ENCODE data around the gene RBM23.
"Not testable (repeated sequence)": the region's sequence is repeated elsewhere in the genome, so short reads cannot be mapped to it uniquely, and the experiment has no call there.

The RBM23 gene
- total RNA-seq: 128 to 137 reads per million in 2 experiments

- DNase-seq (ENCODE audit: low read depth): peak; percentile 100
Measured at GRCh38 chr14:22918804-22919600, at the start of gene RBM23. TSS of gene RBM23 (minus strand) at chr14:22919149.

DNA sequence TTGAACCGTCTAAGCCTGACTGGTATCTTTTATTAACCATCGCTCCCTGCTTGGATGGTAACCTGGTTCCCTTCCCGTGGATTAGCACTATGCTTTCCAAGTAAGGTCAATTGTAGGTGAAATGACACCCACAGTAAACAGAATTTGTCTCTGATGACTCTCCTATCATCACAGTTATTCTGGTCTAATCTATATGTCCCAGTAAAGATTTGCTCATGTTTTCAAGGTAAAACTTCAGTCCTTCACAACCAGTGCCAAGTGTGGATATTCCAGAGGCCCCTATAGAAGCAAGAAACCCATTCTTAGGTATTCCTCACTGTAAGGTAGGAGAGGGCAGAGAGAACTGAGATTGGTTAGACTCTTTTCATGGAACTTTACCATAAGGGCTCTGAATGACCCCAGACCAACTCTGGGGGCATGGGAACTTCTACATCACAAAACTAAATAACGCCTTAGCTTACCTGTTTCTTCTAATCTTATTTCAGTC lies 47.9 kb upstream of the RBM23 start:
- DNase-seq (ENCODE audit: low read depth): no peak

DNA sequence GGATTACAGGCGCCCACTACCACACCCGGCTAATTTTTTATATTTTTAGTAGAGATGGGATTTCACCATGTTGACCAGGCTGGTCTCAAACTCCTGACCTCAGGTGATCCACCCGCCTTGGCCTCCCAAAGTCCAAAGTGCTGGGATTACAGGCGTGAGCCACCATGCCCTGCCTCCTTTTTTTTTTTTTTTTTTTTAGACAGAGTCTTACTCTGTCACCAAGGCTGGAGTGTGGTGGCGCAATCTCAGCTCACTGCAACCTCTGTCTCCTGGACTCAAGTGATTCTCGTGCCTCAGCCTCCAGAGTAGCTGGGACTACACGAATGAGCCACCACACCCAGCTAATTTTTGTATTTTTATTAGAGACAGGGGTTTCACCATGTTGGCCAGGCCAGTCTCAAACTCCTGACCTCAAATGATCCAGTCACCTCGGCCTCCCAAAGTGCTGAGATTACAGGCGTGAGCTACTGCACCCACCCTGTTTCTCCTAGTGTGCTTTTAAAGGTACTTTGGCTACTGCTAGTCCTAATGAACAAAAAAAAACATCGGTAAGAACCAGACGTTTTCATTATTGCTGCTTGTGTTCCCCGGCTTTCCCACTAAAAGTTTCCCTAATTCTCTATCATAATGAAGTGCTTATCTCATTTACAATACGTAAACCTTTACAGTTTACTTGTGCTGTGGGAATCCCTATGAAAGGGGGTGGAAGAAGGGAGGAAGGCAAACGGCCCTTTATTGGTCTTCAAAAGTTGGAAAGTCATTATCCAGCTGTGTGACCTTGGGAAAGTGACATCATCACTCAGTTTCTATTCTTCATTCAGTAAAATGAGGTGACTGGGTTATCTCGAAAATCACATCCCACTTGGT lies 47.2 kb upstream of the RBM23 start:
- not testable (repeated sequence) for DNase-seq (ENCODE audit: low read depth)

GRCh38 chr14:22962061-22962676 lies 43.2 kb upstream of the RBM23 start:
- DNase-seq (ENCODE audit: low read depth): no peak

DNA sequence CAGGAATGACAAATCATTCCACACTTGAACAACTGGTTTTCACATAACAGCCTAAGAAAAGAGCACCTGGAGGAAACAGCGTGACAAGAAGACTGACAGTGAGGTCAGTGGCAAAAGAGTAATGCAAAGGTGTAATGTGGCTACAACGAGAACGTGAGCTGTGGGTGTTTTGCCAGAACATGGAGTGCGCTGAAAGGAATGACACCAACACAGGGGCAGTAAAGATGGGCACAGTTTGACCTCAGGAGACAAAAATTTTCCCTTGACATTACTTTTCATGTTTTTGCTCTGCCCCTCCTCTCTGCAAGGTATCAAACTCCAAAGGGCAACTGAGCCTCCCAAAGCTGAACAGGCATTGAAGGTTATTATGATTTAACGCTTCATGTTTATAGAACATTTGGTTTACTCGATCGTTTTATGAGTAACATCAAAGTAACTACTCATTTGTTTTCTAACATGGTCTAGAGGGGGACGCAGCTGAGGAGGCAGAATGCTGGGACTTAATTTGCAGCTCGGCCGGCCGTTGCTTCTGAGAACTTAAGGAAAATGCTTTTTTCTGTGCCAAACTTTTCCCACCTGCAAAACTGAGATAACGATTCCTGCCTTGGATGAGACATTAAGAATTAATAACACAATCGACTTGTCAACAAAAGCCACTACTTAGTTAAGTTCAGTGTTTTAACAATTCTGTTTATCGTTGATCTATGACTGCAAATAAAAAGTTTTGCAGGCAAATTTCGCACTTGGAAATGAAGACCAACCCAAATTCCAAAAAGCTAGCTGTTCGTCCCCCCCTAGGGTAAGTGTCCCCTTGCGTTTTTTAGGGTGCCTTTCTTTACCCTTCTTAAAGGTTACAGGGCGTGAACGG lies 37.0 kb upstream of the RBM23 start:
- no peak for DNase-seq (ENCODE audit: low read depth)

GRCh38 chr14:22952418-22952817 lies 33.5 kb upstream of the RBM23 start:
- no peak for DNase-seq (ENCODE audit: low read depth)

GRCh38 chr14:22951795-22952194 lies 32.8 kb upstream of the RBM23 start:
- not testable (repeated sequence) for DNase-seq (ENCODE audit: low read depth)

DNA sequence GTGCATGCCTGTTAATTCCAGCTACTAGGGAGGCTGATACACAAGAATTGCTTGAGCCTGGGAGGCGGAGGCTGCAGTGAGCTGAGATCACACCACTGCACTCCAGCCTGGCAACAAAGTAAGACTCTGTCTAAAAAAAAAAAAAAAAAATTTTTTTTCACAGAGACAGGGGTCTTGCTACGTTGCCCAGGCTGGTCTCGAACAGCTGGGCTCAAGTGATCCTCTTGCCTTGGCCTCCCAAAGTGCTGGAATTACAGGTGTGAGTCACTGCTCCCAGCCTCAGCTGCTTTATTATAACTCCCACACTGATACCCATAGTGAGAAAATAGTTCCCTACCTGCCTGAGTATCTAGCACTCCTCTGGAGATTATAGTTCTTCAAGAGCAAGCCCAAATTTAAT lies 26.7 kb upstream of the RBM23 start:
- DNase-seq (ENCODE audit: low read depth): no peak

GRCh38 chr14:22939684-22940083 lies 20.7 kb upstream of the RBM23 start:
- DNase-seq (ENCODE audit: low read depth): no peak

DNA sequence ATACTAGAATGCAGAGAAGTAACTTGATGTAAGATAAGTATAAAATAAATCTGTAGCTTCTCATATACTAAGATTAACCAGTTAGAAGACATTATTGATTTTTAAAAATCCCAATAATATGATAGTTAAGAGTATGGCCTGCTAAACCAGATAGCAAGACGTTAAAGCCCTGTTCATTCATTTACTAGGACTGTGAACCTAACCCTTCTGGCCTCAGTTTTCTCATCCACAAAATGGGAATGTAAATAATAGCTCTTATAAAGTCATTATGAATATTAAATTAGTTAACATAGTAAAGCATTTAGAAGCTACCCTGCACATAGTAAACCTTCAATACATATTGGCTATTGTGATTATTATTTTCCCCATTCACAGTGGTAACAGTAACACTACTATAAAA lies 16.2 kb upstream of the RBM23 start:
- DNase-seq (ENCODE audit: low read depth): no peak

- DNase-seq (ENCODE audit: low read depth): no peak
Measured at GRCh38 chr14:22932146-22932545, 13.2 kb upstream of the RBM23 start.

GRCh38 chr14:22929961-22930364 lies 11.0 kb upstream of the RBM23 start:
- no peak for DNase-seq (ENCODE audit: low read depth)

DNA sequence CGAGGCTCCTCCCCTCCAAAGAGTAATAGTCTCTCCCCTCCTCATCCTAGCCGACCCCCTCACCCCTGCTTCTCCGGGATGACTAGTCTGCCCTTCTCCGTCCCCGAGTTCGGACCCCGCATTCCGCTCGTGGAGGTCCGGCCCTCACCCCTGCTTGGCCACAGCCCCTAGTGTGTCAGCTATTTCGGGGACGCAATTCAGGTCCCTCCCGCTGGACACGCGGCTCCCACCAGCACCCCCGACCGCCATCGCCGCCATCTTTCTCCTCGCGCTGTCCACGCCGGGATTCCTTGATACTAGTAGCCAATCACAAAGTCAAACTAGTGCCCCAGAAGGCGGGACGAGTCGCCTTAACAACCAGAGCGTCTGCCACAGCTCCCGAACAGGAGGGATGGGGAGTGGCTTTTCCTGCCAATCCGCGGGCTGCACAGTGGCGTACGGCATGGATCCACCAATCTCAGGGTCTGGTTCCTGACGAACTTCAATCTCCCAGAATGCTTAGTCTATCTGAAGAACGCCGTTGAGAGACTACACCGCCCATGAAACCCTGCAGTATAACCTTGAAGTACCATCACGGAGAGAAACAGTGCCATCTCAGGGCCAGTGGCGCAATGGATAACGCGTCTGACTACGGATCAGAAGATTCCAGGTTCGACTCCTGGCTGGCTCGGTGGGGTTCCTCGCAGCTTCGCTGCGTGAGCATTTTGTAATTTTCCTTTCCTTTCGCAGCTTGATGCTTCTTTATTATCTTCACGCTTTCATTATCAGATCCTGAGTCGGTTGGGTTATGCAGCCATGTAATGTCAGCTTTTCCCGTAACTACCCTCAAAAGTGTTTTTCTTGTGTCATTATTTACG lies 10.4 kb upstream of the RBM23 start, which contains the start of gene PRMT5:
TSS of gene PRMT5 (minus strand) at position 273 of the 857 bp plus-strand sequence. CDS start at position 258, 15 bp downstream.
- peak; percentile 98 for DNase-seq (ENCODE audit: low read depth)

DNA sequence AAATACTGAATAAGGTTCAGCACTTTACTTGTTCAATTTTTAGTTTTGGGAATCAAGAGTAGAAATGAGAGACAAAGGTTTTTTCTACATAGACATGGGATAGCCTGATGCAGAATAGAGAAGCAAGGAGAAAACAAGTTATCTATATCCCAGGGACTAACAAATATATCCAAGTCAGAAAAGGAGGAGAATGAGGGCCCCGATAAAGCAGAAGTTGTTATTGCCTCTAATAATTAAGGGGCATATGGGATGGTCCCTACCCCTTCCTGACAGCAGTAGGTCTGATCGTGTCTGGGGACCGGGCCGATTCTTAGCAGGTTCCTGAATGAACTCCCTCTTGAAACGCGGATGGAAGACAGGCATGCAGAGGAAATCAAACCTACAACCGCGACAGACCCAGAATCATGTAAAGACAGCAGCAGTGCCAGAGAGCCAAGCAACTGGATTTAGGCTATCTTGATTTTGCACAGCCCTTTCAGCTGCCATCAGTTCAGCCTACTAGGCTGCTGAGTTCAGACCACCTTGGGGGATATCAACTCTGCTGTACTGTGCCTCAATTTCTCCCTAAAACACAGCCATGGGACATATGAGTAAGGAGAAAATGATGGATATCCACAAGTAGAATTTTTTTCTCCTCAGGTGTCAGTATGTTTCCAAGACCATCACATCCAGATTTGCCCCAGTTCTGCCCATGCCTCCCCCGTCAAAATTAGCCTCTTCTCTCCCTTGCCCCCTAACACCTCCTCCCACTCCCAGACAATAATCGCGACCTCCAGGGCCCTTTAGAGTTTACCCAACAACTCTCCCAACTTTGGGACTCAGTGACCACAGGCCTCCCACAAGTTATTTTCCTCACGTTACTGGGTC lies 9.5 kb upstream of the RBM23 start:
- no peak for DNase-seq (ENCODE audit: low read depth)

DNA sequence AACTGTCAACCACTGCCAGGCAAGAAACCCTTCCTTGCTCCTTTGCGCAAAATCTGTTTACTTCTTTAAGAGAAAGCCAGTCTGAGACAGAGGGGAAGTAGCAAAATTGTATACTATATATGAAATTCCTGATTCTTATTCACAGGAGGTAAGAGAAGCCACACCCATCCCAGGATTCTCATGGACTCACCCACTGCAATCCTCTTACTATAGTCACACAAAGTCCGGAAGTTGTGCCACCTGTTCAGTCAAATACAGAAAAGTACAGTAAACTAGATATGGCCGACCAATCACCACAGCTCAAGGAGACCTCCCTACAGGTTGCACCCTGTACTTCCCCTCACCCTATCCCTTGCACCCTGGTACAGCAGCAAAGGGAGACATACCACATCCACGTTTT lies 7.4 kb upstream of the RBM23 start:
- DNase-seq (ENCODE audit: low read depth): no peak

- no peak for DNase-seq (ENCODE audit: low read depth)
Measured at GRCh38 chr14:22925513-22925912, 6.6 kb upstream of the RBM23 start.

DNA sequence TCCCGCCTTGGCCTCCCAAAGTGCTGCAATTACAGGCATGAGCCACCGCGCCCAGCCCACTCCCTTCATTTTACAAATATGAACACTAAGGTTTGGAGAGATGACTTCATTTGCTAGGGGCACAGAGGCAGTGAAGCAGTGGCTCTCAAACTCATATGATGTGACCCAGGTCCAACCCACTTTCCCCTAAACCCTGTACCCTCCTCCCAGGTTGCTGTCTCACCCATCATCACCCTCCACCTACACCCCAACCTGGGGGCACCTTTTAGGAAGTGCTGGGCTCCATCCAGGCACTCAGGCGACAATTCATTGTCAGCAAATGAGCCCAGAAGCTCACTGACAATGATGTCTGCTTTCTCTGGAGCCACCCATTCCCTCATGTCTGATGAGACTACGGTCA lies 4.8 kb upstream of the RBM23 start:
- no peak for DNase-seq (ENCODE audit: low read depth)

DNA sequence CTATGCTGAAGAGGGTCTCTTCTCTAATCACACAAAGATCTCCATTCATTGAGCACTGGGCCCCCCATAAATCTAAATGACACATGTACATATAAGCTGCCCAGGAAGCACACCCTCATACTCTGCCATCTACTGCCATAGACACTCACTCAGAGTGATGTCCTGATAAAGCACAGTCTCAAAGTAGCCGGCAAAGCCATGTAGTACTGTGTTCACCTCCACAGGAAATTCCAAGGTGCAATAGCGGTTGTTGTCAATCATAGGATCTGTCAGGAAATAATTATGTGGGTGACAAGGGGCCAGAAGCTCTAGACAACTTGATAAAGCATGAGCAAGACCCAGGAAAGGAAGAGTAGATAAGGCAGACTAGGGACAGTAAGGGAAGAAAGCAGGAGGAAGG lies 3.3 kb upstream of the RBM23 start:
- DNase-seq (ENCODE audit: low read depth): no peak

- DNase-seq (ENCODE audit: low read depth): no peak
Measured at GRCh38 chr14:22920697-22921096, 1.7 kb upstream of the RBM23 start.

- DNase-seq (ENCODE audit: low read depth): no peak
Measured at GRCh38 chr14:22919601-22919921, 612 bp upstream of the RBM23 start.

Measured in T follicular helper cell (primary cell).